ENCODE data around the gene CD164. TPM values are rescaled to one million over a fixed set of nuclear protein-coding genes. Genes with fewer than 3 reads are reported as not detected.
A peak's percentile ranks its signal among the peaks of the same experiment; 100 is the strongest.

CD164 gene
- total and polyA plus RNA-seq, 2 of the 13 experiments (the other 11 are each of a cell fraction or from before 2014, with no cell fraction given) = 222 to 293 TPM

DNA sequence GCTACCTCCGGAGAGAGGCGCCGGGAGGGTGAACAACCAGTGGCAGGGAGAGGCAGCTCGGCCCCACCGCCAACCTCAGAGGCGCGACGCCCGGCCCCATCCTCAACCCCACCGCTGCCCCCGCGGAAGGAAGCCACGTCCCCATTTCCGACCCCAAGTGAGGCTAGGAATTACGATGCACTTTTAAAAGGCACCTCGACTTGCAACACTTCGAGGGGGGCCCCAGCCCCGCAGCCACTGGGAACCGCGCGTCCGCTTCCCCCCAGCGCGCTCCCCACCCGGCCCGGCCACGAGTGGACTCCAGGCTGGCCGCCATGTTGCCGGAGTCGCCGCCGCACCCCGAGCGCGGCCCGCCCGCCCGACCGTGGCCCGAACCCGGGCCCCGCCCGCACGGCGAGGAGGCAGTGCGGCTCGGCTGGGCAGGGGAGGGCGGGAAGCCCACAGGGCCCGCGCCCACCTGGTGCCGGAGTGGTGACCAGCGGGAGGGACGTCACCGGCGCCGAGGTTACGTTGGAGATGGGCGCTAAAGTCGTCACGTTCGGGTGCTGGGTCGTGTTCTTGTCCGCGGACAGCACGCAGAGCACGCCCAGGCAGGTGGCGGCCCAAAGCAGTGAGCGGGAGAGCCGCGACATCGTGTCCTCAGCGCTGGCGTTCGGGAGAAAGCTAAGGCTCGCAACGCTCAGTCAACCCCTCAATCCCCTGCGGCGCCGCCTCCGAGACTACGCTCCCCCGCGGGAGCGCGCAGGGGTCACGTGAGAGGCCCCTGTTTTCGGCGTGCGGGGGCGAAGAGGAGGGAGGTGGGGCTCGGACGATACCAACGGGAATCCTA is at the start of gene CD164 (continued):
- TF ChIP-seq, protein P1, sequence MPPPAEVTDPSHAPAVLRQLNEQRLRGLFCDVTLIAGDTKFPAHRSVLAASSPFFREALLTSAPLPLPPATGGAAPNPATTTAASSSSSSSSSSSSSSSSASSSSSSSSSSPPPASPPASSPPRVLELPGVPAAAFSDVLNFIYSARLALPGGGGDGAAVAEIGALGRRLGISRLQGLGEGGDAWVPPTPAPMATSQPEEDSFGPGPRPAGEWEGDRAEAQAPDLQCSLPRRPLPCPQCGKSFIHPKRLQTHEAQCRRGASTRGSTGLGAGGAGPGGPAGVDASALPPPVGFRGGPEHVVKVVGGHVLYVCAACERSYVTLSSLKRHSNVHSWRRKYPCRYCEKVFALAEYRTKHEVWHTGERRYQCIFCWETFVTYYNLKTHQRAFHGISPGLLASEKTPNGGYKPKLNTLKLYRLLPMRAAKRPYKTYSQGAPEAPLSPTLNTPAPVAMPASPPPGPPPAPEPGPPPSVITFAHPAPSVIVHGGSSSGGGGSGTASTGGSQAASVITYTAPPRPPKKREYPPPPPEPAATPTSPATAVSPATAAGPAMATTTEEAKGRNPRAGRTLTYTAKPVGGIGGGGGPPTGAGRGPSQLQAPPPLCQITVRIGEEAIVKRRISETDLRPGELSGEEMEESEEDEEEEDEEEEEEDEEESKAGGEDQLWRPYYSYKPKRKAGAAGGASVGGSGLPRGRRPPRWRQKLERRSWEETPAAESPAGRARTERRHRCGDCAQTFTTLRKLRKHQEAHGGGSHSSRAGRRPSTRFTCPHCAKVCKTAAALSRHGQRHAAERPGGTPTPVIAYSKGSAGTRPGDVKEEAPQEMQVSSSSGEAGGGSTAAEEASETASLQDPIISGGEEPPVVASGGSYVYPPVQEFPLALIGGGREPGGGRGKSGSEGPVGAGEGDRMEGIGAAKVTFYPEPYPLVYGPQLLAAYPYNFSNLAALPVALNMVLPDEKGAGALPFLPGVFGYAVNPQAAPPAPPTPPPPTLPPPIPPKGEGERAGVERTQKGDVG (CRISPR knock-in tag; IDR thresholded peaks at IDR 0.05; ENCODE audit: borderline replicate concordance) = peak; percentile 69; the same call in 1 of the 2 replicates
- TF ChIP-seq SKI (IDR thresholded peaks at IDR 0.05; ENCODE audit: partially characterized antibody) = no peak
- TF ChIP-seq, protein P2, sequence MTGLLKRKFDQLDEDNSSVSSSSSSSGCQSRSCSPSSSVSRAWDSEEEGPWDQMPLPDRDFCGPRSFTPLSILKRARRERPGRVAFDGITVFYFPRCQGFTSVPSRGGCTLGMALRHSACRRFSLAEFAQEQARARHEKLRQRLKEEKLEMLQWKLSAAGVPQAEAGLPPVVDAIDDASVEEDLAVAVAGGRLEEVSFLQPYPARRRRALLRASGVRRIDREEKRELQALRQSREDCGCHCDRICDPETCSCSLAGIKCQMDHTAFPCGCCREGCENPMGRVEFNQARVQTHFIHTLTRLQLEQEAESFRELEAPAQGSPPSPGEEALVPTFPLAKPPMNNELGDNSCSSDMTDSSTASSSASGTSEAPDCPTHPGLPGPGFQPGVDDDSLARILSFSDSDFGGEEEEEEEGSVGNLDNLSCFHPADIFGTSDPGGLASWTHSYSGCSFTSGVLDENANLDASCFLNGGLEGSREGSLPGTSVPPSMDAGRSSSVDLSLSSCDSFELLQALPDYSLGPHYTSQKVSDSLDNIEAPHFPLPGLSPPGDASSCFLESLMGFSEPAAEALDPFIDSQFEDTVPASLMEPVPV (CRISPR knock-in tag; IDR thresholded peaks at IDR 0.05) = no peak; the same call in 1 of the 2 replicates
- TF ChIP-seq, protein P3, sequence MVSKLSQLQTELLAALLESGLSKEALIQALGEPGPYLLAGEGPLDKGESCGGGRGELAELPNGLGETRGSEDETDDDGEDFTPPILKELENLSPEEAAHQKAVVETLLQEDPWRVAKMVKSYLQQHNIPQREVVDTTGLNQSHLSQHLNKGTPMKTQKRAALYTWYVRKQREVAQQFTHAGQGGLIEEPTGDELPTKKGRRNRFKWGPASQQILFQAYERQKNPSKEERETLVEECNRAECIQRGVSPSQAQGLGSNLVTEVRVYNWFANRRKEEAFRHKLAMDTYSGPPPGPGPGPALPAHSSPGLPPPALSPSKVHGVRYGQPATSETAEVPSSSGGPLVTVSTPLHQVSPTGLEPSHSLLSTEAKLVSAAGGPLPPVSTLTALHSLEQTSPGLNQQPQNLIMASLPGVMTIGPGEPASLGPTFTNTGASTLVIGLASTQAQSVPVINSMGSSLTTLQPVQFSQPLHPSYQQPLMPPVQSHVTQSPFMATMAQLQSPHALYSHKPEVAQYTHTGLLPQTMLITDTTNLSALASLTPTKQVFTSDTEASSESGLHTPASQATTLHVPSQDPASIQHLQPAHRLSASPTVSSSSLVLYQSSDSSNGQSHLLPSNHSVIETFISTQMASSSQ (IDR thresholded peaks at IDR 0.05; ENCODE audit: low read depth) = no peak
- TF ChIP-seq, protein P3 (CRISPR knock-in tag; IDR thresholded peaks at IDR 0.05; ENCODE audit: borderline replicate concordance) = no peak; the same call in 1 of the 2 replicates
- no peak for TF ChIP-seq MED13 (CRISPR knock-in tag; IDR thresholded peaks at IDR 0.05)
- peak; percentile 71 for TF ChIP-seq THAP11 (CRISPR knock-in tag; IDR thresholded peaks at IDR 0.05)
- TF ChIP-seq ZNF33B (CRISPR knock-in tag; IDR thresholded peaks at IDR 0.05) = no peak
- no peak for TF ChIP-seq NFIB (CRISPR knock-in tag; IDR thresholded peaks at IDR 0.05; ENCODE audit: borderline replicate concordance)
- TF ChIP-seq, protein P4, sequence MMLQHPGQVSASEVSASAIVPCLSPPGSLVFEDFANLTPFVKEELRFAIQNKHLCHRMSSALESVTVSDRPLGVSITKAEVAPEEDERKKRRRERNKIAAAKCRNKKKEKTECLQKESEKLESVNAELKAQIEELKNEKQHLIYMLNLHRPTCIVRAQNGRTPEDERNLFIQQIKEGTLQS (CRISPR knock-in tag; IDR thresholded peaks at IDR 0.05) = no peak; the same call in 1 of the 2 replicates
- TF ChIP-seq, protein P5, sequence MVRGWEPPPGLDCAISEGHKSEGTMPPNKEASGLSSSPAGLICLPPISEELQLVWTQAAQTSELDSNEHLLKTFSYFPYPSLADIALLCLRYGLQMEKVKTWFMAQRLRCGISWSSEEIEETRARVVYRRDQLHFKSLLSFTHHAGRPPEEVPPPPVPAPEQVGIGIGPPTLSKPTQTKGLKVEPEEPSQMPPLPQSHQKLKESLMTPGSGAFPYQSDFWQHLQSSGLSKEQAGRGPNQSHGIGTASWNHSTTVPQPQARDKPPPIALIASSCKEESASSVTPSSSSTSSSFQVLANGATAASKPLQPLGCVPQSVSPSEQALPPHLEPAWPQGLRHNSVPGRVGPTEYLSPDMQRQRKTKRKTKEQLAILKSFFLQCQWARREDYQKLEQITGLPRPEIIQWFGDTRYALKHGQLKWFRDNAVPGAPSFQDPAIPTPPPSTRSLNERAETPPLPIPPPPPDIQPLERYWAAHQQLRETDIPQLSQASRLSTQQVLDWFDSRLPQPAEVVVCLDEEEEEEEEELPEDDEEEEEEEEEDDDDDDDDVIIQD (CRISPR knock-in tag; IDR thresholded peaks at IDR 0.05; ENCODE audit: low read depth) = no peak
- TF ChIP-seq ZNF879 (CRISPR knock-in tag; IDR thresholded peaks at IDR 0.05) = no peak
- TF ChIP-seq LCORL (IDR thresholded peaks at IDR 0.05) = no peak
- TF ChIP-seq LCORL (CRISPR knock-in tag; IDR thresholded peaks at IDR 0.05) = no peak
- no peak for TF ChIP-seq ZNF549 (CRISPR knock-in tag; IDR thresholded peaks at IDR 0.05)
- TF ChIP-seq DNMT3B (CRISPR knock-in tag; conservative IDR thresholded peaks at IDR 0.05) = no peak
- no peak for TF ChIP-seq ZFP36 (IDR thresholded peaks at IDR 0.05; ENCODE audit: borderline replicate concordance, low read depth, low read length, partially characterized antibody)
- TF ChIP-seq MYNN (CRISPR knock-in tag; IDR thresholded peaks at IDR 0.05; ENCODE audit: low read depth) = no peak

Measured in HepG2 (cell line).